GM21528 (cell line): ENCODE measurements around the gene CCDC73.
A peak's percentile ranks its signal among the peaks of the same experiment; 100 is the strongest.
"Not testable (repeated sequence)": the region's sequence is repeated elsewhere in the genome, so short reads cannot be mapped to it uniquely, and the experiment has no call there.

Experiments
- ATAC-seq: cut with Tn5 transposase; IDR thresholded peaks from one replicate; pipeline ENCODE4 v1.9.1; 2021; ENCODE audit warnings: mild to moderate bottlenecking, moderate library complexity; ENCODE audit not compliant: unreplicated experiment, low FRiP score

Gene CCDC73

DNA sequence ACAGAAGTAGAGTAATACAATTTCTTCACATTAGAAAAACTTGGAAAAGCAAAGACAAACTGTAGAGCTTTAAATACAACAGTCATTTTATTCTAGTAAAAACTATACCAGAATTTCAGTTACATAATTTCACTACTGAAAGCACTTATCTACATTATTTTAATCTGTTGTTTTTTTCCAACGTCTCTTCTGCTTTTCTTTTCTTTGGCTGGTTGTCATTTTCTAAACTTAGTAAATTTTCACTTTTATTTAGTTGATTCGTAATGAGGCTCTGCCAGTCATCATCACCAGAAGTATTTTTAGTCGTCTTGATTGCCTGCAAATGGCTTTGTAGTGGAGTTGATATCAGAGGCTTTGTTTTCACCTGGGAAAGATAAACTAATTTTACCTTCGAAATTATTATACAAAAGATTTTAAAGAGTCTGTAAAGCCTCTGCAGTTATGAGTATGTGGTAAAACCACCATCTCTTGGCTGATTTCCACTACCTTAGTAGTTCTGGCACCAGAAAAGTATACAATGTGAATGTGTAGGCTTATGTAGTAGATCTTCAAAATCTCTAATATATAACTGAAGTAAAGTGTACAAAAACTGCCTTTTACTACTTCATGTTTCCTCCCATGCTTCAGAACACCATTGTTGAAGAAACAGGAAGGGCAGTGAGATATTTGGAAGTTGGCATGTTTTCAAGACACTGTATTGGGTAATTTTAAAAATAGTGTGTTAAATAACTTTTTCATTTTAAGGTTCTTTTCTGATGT, 191.6 kb downstream of the CCDC73 start:
- ATAC-seq: no peak

DNA sequence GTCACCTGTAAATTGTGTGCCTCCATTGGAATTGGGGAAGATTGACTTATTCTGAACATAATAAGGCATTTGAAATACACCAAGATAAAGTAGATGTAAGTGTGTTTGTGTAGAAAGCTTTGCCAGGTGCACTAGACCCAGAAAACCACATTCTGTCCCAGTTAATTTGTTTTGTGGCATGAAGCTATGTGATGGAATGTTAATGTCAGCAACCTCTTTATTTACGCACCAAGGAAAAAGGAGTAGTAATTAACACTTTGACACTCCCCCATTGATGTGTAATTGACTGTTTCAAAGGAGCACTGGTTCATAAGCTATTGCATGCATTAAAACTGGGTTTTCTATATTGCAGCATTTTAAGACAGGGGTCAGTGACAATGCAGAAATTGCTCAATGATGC, 196.5 kb downstream of the CCDC73 start:
- no peak for ATAC-seq

DNA sequence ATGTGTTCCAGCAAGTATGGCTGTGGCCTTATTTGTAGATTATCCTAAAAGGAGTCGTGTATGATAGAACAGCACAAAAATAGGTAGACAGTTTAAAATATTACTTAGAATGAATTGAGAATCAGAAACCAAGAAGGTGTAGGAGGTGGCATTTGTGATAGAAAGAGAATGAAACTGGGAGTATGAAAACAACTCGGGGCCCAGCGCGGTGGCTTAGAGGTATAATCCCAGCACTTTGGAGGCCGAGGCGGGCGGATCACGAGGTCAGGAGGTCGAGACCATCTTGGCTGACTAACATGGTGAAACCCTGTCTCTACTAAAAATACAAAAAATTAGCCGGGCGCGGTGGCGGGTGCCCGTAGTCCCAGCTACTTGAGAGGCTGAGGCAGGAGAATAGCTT, 198.3 kb downstream of the CCDC73 start:
- not testable (repeated sequence) for ATAC-seq

DNA sequence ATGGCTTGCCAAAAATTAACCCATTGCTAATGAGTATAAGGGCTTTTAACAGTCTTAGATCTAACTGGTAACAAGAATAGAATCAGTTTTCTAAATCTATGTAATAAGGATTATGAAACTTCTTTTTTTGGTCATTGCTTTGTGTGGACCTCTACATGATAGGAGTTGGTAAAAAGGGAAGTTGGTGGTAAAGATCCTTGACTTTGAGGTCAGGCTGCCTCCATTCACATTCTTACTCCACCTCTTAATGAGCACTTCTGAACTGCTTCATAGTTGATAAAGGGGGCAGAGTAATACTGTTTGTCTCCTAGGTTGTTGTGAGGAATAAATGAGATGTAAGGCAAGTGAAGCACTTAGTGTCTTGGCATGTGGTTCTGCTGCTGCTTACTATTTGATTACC, 200.2 kb downstream of the CCDC73 start:
- ATAC-seq: no peak

DNA sequence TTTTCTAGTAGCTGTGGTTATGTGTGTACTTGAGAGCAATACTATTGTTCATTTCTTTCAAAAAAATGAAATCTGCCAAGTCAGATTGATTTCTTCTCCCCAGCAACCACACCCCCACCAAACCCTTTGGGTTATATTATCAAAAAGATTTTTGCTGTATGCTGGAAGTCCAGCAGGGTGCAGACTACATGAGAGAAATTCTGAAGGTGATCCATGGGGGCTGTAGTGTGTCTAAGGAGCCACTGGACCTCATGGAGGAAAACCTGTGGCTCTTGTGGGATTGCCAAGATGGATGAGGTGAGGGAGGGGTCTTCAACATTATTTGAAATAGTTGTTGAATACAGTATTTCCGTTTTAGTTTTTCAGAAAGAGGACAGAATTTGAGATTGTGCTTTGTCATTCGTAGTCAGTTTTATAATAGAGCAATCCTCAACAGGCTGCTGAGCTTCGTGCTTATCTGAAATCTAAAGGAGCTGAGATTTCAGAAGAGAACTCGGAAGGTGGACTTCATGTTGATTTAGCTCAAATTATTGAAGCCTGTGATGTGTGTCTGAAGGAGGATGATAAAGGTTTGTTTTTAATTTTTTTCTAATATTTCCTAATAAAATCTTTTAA, 207.8 kb downstream of the CCDC73 start:
- no peak for ATAC-seq

DNA sequence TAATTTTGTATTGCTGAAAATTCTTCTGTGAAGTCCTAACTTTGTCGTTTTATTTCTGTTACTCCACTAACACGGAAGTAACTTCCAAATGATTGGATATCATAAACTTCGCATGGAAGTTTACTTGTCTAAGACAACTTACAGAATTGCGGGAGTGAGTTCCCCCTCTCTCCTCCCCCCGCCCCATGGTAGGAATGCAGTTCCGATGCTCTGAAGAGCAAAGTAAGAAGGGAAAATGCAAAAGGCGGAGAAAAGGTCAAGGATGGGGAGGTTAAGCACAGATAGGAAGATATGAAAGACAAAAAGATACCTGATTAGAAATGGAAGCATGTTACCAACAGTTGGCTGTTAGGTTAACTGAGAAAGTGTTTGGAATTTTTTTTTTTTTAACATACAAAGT, 209.5 kb downstream of the CCDC73 start:
- no peak for ATAC-seq

DNA sequence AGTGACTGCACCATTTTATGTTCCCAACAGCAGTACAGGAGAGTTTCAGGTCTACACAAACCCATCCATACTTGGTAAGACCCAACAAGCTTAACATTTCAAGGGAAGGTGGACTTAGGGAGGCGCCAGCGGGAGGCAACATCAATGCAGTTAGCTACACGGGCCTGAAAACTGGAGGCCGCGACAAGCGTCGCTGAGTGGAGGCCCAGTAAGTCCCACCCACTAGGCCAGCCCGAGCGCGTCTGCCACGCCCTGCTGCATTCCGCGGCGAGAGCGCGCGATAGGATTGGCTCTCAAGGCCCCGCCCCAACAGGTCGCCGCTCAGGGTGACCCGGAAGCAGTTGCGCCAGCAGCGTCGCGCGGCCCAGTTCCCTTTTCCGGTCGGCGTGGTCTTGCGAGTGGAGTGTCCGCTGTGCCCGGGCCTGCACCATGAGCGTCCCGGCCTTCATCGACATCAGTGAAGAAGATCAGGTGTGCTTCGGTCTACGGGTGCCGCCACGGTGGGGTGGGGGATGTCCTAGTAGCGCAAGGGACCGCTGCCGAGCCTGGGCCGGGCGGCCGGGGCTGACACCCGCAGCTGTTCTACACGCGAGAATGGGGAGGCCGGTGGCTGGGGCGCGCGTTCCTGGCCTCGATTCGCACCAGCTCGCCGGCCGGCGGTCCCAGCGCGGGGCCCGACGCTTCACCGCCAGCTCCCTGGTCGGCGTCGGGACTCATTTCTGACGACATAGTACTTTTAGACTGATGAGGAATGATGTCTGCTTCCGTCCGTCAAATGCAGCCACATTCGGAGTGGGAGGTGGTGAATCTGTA, 210.8 kb downstream of the CCDC73 start, which contains the start of gene EIF3M:
TSS of gene EIF3M (plus strand) at position 373 of the 813 bp plus-strand sequence. CDS start at position 430, 57 bp downstream.
- ATAC-seq: peak; percentile 98

DNA sequence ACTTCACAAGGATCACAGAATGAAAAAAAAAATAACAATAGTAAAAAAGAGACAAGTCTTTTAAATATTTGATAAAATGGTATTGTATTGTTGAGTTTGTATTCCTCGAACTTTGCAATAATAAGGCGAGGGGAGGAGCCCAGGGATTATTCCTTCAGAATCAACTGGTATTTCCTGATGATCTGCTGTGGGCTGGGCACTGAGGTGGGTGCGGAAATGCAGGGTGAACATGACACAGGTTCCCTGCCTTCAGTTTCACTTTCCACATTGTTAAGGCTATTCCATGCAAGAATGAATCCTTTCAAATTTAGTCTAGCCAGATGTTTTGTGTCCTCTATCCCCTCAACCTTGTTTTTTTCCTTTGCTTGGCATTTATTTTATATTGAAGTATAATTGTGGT, 212.9 kb downstream of the CCDC73 start:
- no peak for ATAC-seq

DNA sequence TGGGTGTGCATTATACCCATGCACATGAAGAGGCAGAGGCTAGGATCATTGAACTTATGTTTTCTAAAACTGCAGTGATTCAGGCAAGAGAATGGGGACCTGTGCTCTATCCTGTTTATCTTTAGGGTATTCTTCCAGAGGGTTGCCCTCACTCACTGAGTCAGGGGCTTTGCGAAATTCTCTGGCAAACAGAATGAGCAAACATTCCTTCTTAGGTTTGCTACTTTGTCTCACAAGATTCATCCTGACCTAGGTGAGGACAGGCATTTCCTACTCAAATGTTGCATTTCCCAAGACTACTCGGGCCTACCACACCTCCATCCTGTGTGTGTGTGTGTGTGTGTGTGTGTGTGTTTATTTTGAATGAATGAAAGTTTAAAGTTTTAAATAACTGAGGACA, 213.5 kb downstream of the CCDC73 start:
- no peak for ATAC-seq

DNA sequence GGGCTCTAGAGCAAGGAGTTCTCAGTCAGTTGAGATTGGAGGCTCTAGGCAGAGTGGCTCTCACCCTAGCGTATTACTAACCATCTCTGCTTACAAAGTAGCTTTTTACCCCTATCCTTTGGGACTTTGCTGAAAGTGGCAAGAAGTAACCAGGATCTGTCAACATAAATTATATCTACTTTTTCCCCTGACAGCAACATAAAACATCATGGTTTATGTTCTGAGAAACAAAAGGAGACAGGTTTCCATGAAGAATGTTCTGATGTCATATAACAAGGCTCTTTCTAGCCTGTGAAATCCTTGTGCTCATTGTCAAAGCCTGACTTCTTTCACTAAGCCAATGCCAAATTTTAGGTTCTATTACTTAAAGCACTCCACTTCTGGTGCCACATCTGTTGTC, 218.0 kb downstream of the CCDC73 start:
- no peak for ATAC-seq

DNA sequence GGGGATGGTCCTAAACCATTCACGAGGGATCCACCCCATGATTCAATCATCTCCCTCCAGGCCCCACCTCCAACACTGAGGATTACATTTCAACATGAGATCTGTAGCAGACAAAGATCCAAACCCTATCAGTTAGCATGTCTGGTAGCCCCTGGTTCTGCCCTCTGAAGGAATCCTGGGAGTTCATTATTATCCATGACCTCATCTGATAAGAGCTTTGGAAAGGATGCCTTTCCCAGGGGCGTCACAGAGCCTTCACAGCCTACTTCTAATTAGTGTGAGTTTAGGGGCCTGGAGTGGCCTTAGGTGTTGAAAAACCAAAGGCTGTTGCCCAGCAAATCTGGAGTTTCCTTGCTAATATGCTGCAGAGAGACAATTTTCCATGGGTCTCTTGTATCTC, 219.4 kb downstream of the CCDC73 start:
- no peak for ATAC-seq

DNA sequence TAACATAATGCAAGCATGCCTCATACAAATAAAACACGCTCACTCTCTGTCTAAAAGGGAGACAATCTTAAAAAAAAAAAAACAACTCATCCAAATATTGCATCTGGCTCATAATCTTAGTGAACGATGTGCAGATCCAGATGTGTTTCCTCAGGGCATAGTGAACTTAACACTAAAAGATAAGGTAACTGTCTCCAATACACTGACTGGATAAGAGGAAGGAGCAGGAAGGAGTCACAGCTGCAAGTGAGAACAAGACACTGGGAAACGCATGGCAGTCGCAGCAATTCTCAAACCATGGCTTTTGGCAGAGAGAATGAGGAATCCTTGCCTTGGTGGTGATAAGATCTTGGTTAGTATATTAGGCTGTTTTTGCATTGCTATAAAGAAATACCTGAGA, 220.0 kb downstream of the CCDC73 start:
- ATAC-seq: no peak

DNA sequence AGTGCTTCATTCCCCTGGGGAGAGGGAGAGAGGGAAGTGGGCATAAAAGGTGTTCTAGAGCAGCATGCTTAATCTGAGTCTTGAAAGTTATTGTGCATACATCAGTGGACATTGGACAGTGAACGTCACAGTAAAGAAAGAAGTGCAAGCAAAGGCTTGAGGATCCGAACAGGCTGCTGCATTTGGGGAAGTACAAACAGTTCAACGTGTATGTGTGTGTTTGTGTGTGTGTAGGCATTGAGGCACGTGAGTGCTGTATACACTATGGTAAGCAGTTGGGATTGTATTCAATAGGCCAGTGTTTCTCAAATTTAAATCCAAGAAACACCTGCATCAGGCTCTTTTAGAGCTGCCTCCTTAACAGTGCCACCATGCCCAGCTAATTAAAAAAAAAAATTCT, 221.2 kb downstream of the CCDC73 start:
- no peak for ATAC-seq

DNA sequence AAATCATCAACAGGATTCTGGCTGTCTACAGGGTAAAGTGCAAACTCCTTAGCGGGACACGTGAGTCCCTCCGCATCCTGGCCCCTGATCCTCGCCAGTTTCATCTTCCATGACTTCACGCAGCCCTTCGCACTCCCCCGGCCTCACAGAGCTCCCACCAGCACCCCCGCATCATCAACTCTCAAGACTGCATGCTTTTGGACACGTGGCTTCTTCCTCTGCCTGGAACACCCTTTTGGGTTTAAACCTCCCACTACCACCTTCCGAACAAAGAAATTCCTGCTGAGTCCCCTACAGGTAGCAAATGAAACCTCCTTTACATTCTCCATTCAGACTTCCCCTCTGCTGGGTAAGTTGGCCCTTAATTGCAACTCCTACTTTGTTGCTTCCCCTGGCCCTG, 223.4 kb downstream of the CCDC73 start:
- no peak for ATAC-seq

DNA sequence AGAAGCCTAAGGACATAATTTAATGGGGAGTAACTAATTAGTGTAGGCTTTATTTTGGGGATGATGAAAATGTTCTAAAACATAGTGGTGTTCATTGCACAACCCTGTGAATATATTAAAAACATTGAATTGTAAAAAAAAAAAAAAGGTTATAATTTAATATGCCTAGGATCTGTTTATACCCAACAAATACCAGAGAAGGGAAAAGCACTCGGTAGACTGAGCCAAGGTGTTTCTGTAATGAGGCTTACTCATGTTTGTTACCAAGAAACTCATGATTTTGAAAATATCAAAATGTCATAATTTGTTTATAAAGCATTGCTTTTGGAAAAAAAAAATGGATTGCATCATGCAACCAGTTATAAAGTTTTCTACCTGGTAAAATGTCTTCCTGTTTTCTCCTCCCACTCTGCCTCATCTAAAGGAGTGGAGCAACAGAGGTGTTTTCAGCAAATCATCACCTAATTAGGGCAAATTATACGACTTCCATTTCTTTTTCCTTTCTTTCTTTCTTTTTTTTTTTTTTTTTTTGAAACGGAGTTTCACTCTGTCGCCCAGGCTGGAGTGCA, 225.1 kb downstream of the CCDC73 start:
- ATAC-seq: no peak

DNA sequence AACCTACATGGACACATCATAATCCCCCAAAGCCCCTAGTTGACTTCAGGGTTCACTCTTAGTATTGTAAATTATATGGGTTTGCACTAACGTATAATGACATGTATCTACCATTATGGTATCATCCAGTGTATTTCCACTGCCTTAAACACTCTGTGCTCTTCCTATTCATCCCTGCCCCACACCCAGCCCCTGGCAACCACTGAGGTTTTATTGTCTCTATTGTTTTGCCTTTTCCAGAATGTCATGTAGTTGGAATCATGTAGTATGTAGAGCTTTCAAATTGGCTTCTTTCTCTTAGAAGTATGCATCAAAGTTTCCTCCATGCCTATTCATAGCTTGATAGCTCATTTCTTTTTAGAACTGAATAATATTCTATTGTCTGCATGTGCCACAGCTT, 227.3 kb downstream of the CCDC73 start:
- no peak for ATAC-seq

DNA sequence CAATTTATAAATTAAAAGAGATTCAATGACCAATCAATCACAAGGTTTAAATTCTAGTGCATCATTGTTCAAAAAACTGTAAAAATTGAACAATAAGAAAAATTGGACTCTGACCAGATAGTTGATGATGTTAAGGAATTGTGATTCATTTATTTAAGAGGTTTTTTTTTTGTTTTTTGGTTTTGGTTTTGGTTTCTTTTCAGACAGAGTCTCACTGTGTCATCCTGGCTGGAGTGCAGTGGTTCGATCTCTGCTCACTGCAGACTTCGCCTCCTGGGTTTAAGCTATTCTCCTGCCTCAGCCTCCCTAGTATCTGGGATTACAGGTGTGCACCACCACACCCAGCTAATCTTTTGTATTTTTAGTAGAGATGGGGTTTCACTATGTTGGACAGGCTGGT, 227.9 kb downstream of the CCDC73 start:
- no peak for ATAC-seq

DNA sequence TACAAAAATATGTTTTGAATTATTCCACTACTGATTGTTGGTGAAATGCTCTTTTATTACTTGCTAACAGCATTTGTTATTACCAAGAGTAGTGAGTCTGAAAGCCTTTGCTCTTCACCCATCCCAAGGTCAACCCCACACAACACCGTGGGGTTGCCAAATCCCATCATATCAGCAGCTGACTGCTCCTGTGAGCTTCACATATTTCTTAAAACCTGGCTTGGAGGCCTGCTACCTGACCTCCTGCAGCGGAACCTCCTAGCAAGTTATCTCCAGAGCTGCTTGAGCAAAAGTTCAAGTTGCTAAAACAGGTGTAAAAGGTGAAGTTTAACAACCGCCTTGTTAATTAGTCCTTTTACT, 230.9 kb downstream of the CCDC73 start:
- ATAC-seq: no peak

DNA sequence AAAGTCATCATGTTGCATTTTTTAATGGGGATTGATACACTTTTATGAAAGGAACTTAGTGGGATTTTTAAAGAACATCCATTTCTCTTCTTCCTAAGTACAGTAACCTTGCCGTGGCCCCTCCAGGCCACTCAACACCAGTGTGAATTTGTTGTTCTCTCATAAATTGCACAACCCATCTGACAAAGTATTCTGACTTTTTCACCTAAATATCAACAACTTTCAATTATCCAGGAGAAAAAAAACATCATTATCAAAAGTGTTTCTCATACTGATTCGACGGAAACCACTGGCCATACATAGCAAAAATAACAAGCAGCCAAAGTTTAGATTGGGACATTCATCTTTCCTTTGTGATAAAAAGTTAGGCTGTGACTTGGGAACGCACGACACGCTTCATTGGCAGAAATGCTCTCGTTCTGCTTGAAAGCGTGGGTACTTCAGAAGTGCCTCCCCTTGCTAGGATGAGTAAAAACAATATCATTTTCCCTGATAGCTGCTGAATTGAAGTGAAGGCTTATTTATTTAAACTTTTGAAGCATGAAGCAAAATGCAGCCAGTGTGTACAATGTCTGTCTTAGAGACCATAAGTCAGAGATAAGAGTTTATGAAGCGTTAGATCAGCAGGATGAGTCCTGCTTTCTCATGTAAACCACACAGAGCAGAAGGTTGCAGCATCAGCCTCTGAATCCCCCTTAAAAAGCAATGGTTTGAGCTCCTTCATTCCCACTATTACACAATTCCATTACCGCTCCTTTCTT, 231.4 kb downstream of the CCDC73 start:
- ATAC-seq: no peak

DNA sequence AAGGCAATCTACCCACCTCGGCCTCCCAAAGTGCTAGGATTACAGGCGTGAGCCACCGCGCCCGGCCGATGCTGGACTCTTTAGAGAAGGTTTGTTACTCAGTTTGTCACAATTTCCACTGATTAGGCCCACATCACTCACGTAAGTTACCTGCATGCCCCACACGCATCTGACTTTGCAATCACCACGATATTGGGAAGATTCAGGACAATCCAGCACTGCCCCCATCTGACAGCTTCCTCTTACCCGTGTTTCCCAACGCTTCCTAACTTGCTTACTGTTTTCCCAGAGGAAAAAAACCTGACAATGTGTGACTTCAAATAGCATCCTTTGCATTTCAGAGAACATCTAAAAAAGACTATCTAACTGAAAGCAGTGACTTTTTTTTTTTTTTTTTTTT, 232.6 kb downstream of the CCDC73 start:
- ATAC-seq: no peak

DNA sequence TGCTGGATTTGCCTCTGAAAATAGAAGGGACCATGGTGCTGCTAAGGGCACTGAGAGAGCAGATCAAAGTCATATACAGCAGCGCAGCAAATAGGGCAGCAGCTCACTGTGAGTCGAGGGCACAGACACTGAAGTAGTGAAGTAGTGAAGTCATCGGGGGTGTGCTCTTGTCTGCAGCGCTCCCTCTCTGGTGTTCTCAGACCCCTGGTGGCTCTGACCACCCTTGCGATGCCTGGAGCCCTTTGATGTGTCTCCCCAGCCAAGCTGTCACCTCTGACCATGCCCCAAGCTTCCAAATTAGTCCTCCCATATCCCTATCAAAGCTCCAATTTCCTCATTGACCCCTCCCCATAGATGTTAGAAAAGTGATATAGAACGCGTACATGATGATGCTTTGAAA, 238.6 kb downstream of the CCDC73 start:
- ATAC-seq: no peak
